Activated CD4-positive, alpha-beta T cell treated with anti-CD3 and anti-CD28 coated beads, Interleukin-2, amount 10 ng/mL, durations not matched to agents 7 days and 5 days (primary cell): ENCODE measurements around the gene BMF. TPM values are rescaled to one million over a fixed set of nuclear protein-coding genes. Genes with fewer than 3 reads are reported as not detected.
A peak's percentile ranks its signal among the peaks of the same experiment; 100 is the strongest.

Experiments used
- CTCF ChIA-PET: fragments of 350-600 bp; sonication (Branson Sonifier 250); formaldehyde crosslinking; loops from one replicate; lab custom pipeline; 2021; ENCODE audit warnings: antibody characterized with exemption; lab: Charles Lee
- POLR2A ChIA-PET: fragments of 350-600 bp; sonication (Branson Sonifier 250); formaldehyde crosslinking; loops from one replicate; lab custom pipeline; 2021; ENCODE audit warnings: antibody characterized with exemption; lab: Charles Lee
- DNase-seq: peaks from one replicate; pipeline ENCODE4 v3.0.0-alpha.2; 2020
- H3K27ac Mint-ChIP-seq: one replicate; pipeline ENCODE4 v1.8.0; 2021; ENCODE audit warnings: mild to moderate bottlenecking, moderate library complexity, mixed read lengths
- H3K27me3 Mint-ChIP-seq: one replicate; pipeline ENCODE4 v1.8.0; 2021; ENCODE audit warnings: mixed read lengths
- H3K36me3 Mint-ChIP-seq: one replicate; pipeline ENCODE4 v1.8.0; 2021; ENCODE audit warnings: low read depth, mixed read lengths
- H3K4me1 Mint-ChIP-seq: one replicate; pipeline ENCODE4 v1.8.0; 2021; ENCODE audit warnings: mixed read lengths
- H3K4me3 Mint-ChIP-seq: one replicate; pipeline ENCODE4 v1.8.0; 2021; ENCODE audit warnings: mild to moderate bottlenecking, moderate library complexity, mixed read lengths
- H3K9me3 Mint-ChIP-seq: one replicate; pipeline ENCODE4 v1.8.0; 2021; ENCODE audit warnings: mixed read lengths
- total RNA-seq, 2 experiments: library from RNA; stranded (reverse); gene quantifications; one replicate each; pipeline ENCODE4 v1.2.3, GENCODE V29; 2021

Gene BMF
- total RNA-seq, 2 experiments from 2014 or later = 8.5 to 8.6 TPM

GRCh38 chr15:40088929-40089755 lies 19.5 kb downstream of the BMF start:
- Mint-ChIP-seq H3K9me3 (no peaks in the 10 kb centered on the region), H3K4me3 (no peak overlapping the region), H3K4me1 (peaks cover 18% of the 10 kb centered on the region), H3K36me3 (peaks cover 6% of the 10 kb centered on the region), H3K27me3 (no peaks in the 10 kb centered on the region), H3K27ac (no peak overlapping the region)
- ChIA-PET CTCF (interaction anchor here (0.6 to 23.5 kb wide), 2 partner anchors 21 to 109 kb away, joined by 3 to 305 read pairs; partner anchors contain the start of gene BMF), POLR2A (no interaction called here)
- no peak for DNase-seq

- DNase-seq = no peak
- H3K4me1 Mint-ChIP-seq = peaks cover 14% of the 10 kb centered on the region
- POLR2A ChIA-PET = no interaction called here
- no peaks in the 10 kb centered on the region for H3K9me3 Mint-ChIP-seq
- H3K36me3 Mint-ChIP-seq = peaks cover 6% of the 10 kb centered on the region
- H3K27me3 Mint-ChIP-seq = peaks cover 4% of the 10 kb centered on the region
- CTCF ChIA-PET = interaction anchor here (0.8 to 23.5 kb wide), 2 partner anchors 22 to 64 kb away, joined by 3 to 305 read pairs; partner anchors contain the start of gene BMF
- no peak overlapping the region for H3K27ac Mint-ChIP-seq
- H3K4me3 Mint-ChIP-seq = no peak overlapping the region
Observed at GRCh38 chr15:40087991-40088928, 20.4 kb downstream of the BMF start.

- H3K27me3 Mint-ChIP-seq = peaks cover 7% of the 10 kb centered on the region
- peaks cover 12% of the 10 kb centered on the region for H3K4me1 Mint-ChIP-seq
- H3K9me3 Mint-ChIP-seq = no peaks in the 10 kb centered on the region
- no peak overlapping the region for H3K27ac Mint-ChIP-seq
- ChIA-PET CTCF (interaction anchor here (0.6 to 23.5 kb wide), 5 partner anchors 9 to 1126 kb away, joined by 3 to 305 read pairs (median 5); partner anchors contain the start of gene BMF), POLR2A (no interaction called here)
- H3K4me3 Mint-ChIP-seq = no peak overlapping the region
- DNase-seq = no peak
- peaks cover 4% of the 10 kb centered on the region for H3K36me3 Mint-ChIP-seq
Observed at GRCh38 chr15:40087068-40087810, 21.4 kb downstream of the BMF start.

- POLR2A ChIA-PET = no interaction called here
- CTCF ChIA-PET = interaction anchor here (0.8 kb wide), 1 partner anchor 188 kb away, joined by 3 read pairs; no protein-coding TSS in a partner anchor
- Mint-ChIP-seq H3K4me1 (peaks cover 26% of the 10 kb centered on the region), H3K27me3 (peaks cover 19% of the 10 kb centered on the region), H3K4me3 (no peak overlapping the region), H3K27ac (no peak overlapping the region), H3K36me3 (peaks cover under 1% of the 10 kb centered on the region), H3K9me3 (no peaks in the 10 kb centered on the region)
- DNase-seq = no peak
Observed at GRCh38 chr15:40085266-40085665, 23.4 kb downstream of the BMF start.

GRCh38 chr15:40084650-40085049 lies 24.0 kb downstream of the BMF start:
- Mint-ChIP-seq H3K4me1 (peaks cover 26% of the 10 kb centered on the region), H3K27ac (no peak overlapping the region), H3K4me3 (no peak overlapping the region), H3K36me3 (no peaks in the 10 kb centered on the region), H3K27me3 (peaks cover 19% of the 10 kb centered on the region), H3K9me3 (no peaks in the 10 kb centered on the region)
- ChIA-PET POLR2A (no interaction called here), CTCF (interaction anchor here (0.8 to 1.1 kb wide), 2 partner anchors 9 to 189 kb away, joined by 3 to 4 read pairs; no protein-coding TSS in a partner anchor)
- DNase-seq = no peak

- DNase-seq = no peak
- Mint-ChIP-seq H3K4me1 (peaks cover 26% of the 10 kb centered on the region), H3K36me3 (no peaks in the 10 kb centered on the region), H3K27ac (no peak overlapping the region), H3K4me3 (no peak overlapping the region), H3K9me3 (no peaks in the 10 kb centered on the region), H3K27me3 (peaks cover 19% of the 10 kb centered on the region)
- ChIA-PET POLR2A (interaction anchor here (0.6 kb wide), 2 partner anchors 141 to 276 kb away, joined by 3 read pairs; no protein-coding TSS in a partner anchor), CTCF (interaction anchor here (1.1 to 1.4 kb wide), 5 partner anchors 11 to 192 kb away, joined by 3 to 4 read pairs (median 3); partner anchors contain the start of gene BMF)
Observed at GRCh38 chr15:40082195-40082883, 26.3 kb downstream of the BMF start.

GRCh38 chr15:40081691-40082194 lies 26.9 kb downstream of the BMF start:
- Mint-ChIP-seq H3K27ac (peak overlapping the region; percentile 11), H3K4me3 (no peak overlapping the region), H3K36me3 (no peaks in the 10 kb centered on the region), H3K9me3 (no peaks in the 10 kb centered on the region), H3K27me3 (peaks cover 19% of the 10 kb centered on the region), H3K4me1 (peaks cover 26% of the 10 kb centered on the region)
- no peak for DNase-seq
- POLR2A ChIA-PET = interaction anchor here (0.6 kb wide), 1 partner anchor 275 kb away, joined by 3 read pairs; no protein-coding TSS in a partner anchor
- CTCF ChIA-PET = interaction anchor here (1.1 to 1.4 kb wide), 5 partner anchors 11 to 192 kb away, joined by 3 to 4 read pairs (median 3); partner anchors contain the start of gene BMF

GRCh38 chr15:40080847-40081246 lies 27.8 kb downstream of the BMF start:
- POLR2A ChIA-PET = no interaction called here
- CTCF ChIA-PET = no interaction called here
- H3K27ac Mint-ChIP-seq = no peak overlapping the region
- H3K27me3 Mint-ChIP-seq = peaks cover 19% of the 10 kb centered on the region
- H3K4me1 Mint-ChIP-seq = peaks cover 26% of the 10 kb centered on the region
- no peaks in the 10 kb centered on the region for H3K36me3 Mint-ChIP-seq
- H3K9me3 Mint-ChIP-seq = no peaks in the 10 kb centered on the region
- no peak for DNase-seq
- no peak overlapping the region for H3K4me3 Mint-ChIP-seq

- ChIA-PET CTCF (interaction anchor here (0.6 to 1.1 kb wide), 2 partner anchors 13 to 124 kb away, joined by 3 to 4 read pairs; no protein-coding TSS in a partner anchor), POLR2A (no interaction called here)
- peaks cover 19% of the 10 kb centered on the region for H3K27me3 Mint-ChIP-seq
Observed at GRCh38 chr15:40080104-40080503, 28.6 kb downstream of the BMF start.

GRCh38 chr15:40079456-40079855 lies 29.2 kb downstream of the BMF start:
- Mint-ChIP-seq H3K4me3 (no peak overlapping the region), H3K4me1 (peaks cover 26% of the 10 kb centered on the region), H3K9me3 (no peaks in the 10 kb centered on the region), H3K36me3 (no peaks in the 10 kb centered on the region), H3K27ac (no peak overlapping the region), H3K27me3 (peaks cover 19% of the 10 kb centered on the region)
- CTCF ChIA-PET = interaction anchor here (0.6 to 2.1 kb wide), 3 partner anchors 13 to 125 kb away, joined by 3 to 6 read pairs (median 4); no protein-coding TSS in a partner anchor
- no peak for DNase-seq
- POLR2A ChIA-PET = no interaction called here

More at GRCh38 chr15:40080104-40080503, 28.6 kb downstream of the BMF start:
- Mint-ChIP-seq H3K4me3 (no peak overlapping the region), H3K27ac (no peak overlapping the region), H3K9me3 (no peaks in the 10 kb centered on the region), H3K36me3 (no peaks in the 10 kb centered on the region), H3K4me1 (peaks cover 26% of the 10 kb centered on the region)
- DNase-seq = no peak
